WTC11 (cell line): ENCODE measurements around the gene DNM3.

Source experiments
- FOXK1 ChIP-seq: sonication (generic); formaldehyde crosslinking; IDR thresholded peaks from 2 replicates; pipeline ENCODE4 v1.8.0; 2022; ENCODE audit warnings: mild to moderate bottlenecking, moderate library complexity, missing genetic modification reagents
- GRHL2 ChIP-seq: fragments of 250-450 bp; sonication (Bioruptor Pico); IDR thresholded peaks from 2 replicates; pipeline ENCODE4 v1.8.0; 2022; ENCODE audit warnings: mild to moderate bottlenecking, moderate library complexity; ENCODE audit not compliant: insufficient replicate concordance, severe bottlenecking
- IRF2 ChIP-seq: sonication (generic); formaldehyde crosslinking; IDR thresholded peaks from 2 replicates; pipeline ENCODE4 v1.8.0; 2022; ENCODE audit warnings: low read depth, missing genetic modification reagents, borderline replicate concordance
- JAZF1 ChIP-seq: fragments of 250-450 bp; sonication (Bioruptor Pico); IDR thresholded peaks from 2 replicates; pipeline ENCODE4 v1.9.0; 2021; ENCODE audit warnings: moderate library complexity, mild to moderate bottlenecking, inconsistent platforms
- SOX15 ChIP-seq: fragments of 250-450 bp; sonication (Bioruptor Pico); IDR thresholded peaks from 2 replicates; pipeline ENCODE4 v1.9.0; 2021; ENCODE audit warnings: mild to moderate bottlenecking
- TF ChIP-seq, protein P1 (sequence below): sonication (generic); formaldehyde crosslinking; IDR thresholded peaks from 2 replicates; pipeline ENCODE4 v1.8.1; 2022; ENCODE audit warnings: low read depth, missing genetic modification reagents, borderline replicate concordance
- TF ChIP-seq, protein P2 (sequence below): sonication (generic); formaldehyde crosslinking; IDR thresholded peaks from 2 replicates; pipeline ENCODE4 v1.8.0; 2022; ENCODE audit warnings: mild to moderate bottlenecking, missing genetic modification reagents
- TF ChIP-seq, protein P3 (sequence below): fragments of 200-600 bp; IDR thresholded peaks from 2 replicates; pipeline ENCODE4 v1.8.0; 2022; ENCODE audit warnings: antibody characterized with exemption
- TF ChIP-seq, protein P4 (sequence below): sonication (generic); formaldehyde crosslinking; IDR thresholded peaks from 2 replicates; pipeline ENCODE4 v1.8.1; 2022; ENCODE audit warnings: low read depth, mild to moderate bottlenecking, moderate library complexity, missing genetic modification reagents, borderline replicate concordance
- TF ChIP-seq, protein P5 (sequence below): sonication (generic); formaldehyde crosslinking; IDR thresholded peaks from 2 replicates; pipeline ENCODE4 v1.8.0; 2023; ENCODE audit warnings: missing genetic modification reagents

DNA sequence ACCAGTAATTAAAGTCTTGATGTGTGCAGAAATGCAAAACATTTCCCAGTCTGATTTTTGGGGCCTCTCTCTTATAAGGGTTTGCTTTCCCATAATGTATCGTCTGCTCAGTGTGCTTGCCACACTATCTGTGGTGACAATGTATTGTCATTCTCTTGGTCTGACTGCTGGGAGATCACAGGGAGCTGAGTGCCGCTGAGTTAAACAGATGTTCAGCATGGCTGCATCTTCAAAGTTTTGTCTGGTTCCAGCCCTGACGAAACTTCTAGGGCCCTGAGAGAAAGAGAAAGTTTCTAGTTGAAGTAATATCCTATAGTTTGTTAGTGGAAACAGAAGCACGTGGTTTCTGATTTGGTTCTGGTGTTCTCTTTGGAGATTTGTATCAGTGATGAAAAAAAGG is 42.6 kb downstream of the DNM3 start:
- TF ChIP-seq JAZF1 (CRISPR knock-in tag) = no peak
- TF ChIP-seq, protein P1, sequence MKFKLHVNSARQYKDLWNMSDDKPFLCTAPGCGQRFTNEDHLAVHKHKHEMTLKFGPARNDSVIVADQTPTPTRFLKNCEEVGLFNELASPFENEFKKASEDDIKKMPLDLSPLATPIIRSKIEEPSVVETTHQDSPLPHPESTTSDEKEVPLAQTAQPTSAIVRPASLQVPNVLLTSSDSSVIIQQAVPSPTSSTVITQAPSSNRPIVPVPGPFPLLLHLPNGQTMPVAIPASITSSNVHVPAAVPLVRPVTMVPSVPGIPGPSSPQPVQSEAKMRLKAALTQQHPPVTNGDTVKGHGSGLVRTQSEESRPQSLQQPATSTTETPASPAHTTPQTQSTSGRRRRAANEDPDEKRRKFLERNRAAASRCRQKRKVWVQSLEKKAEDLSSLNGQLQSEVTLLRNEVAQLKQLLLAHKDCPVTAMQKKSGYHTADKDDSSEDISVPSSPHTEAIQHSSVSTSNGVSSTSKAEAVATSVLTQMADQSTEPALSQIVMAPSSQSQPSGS (CRISPR knock-in tag) = no peak
- TF ChIP-seq, protein P2, sequence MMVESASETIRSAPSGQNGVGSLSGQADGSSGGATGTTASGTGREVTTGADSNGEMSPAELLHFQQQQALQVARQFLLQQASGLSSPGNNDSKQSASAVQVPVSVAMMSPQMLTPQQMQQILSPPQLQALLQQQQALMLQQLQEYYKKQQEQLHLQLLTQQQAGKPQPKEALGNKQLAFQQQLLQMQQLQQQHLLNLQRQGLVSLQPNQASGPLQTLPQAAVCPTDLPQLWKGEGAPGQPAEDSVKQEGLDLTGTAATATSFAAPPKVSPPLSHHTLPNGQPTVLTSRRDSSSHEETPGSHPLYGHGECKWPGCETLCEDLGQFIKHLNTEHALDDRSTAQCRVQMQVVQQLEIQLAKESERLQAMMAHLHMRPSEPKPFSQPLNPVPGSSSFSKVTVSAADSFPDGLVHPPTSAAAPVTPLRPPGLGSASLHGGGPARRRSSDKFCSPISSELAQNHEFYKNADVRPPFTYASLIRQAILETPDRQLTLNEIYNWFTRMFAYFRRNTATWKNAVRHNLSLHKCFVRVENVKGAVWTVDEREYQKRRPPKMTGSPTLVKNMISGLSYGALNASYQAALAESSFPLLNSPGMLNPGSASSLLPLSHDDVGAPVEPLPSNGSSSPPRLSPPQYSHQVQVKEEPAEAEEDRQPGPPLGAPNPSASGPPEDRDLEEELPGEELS (CRISPR knock-in tag) = no peak
- TF ChIP-seq, protein P3, sequence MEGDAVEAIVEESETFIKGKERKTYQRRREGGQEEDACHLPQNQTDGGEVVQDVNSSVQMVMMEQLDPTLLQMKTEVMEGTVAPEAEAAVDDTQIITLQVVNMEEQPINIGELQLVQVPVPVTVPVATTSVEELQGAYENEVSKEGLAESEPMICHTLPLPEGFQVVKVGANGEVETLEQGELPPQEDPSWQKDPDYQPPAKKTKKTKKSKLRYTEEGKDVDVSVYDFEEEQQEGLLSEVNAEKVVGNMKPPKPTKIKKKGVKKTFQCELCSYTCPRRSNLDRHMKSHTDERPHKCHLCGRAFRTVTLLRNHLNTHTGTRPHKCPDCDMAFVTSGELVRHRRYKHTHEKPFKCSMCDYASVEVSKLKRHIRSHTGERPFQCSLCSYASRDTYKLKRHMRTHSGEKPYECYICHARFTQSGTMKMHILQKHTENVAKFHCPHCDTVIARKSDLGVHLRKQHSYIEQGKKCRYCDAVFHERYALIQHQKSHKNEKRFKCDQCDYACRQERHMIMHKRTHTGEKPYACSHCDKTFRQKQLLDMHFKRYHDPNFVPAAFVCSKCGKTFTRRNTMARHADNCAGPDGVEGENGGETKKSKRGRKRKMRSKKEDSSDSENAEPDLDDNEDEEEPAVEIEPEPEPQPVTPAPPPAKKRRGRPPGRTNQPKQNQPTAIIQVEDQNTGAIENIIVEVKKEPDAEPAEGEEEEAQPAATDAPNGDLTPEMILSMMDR = no peak
- TF ChIP-seq, protein P4, sequence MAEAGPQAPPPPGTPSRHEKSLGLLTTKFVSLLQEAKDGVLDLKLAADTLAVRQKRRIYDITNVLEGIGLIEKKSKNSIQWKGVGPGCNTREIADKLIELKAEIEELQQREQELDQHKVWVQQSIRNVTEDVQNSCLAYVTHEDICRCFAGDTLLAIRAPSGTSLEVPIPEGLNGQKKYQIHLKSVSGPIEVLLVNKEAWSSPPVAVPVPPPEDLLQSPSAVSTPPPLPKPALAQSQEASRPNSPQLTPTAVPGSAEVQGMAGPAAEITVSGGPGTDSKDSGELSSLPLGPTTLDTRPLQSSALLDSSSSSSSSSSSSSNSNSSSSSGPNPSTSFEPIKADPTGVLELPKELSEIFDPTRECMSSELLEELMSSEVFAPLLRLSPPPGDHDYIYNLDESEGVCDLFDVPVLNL (CRISPR knock-in tag) = no peak
- TF ChIP-seq IRF2 (CRISPR knock-in tag) = no peak
- TF ChIP-seq, protein P5, sequence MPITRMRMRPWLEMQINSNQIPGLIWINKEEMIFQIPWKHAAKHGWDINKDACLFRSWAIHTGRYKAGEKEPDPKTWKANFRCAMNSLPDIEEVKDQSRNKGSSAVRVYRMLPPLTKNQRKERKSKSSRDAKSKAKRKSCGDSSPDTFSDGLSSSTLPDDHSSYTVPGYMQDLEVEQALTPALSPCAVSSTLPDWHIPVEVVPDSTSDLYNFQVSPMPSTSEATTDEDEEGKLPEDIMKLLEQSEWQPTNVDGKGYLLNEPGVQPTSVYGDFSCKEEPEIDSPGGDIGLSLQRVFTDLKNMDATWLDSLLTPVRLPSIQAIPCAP (CRISPR knock-in tag) = no peak
- no peak for TF ChIP-seq FOXK1 (CRISPR knock-in tag)
- TF ChIP-seq SOX15 (CRISPR knock-in tag) = no peak
- TF ChIP-seq GRHL2 (CRISPR knock-in tag) = no peak
